PC-3 (cell line): ENCODE measurements around the gene PTGDS. TPM values are rescaled to one million over a fixed set of nuclear protein-coding genes. Genes with fewer than 3 reads are reported as not detected.
A peak's percentile ranks its signal among the peaks of the same experiment; 100 is the strongest.

ENCODE experiments used
- ATAC-seq: fragments of 200-7000 bp; cut with Tn5 transposase; 2 replicates; pipeline ENCODE4 v1.9.1; 2020; ENCODE audit warnings: mild to moderate bottlenecking, moderate library complexity
- BruUV-seq: library from RNA; stranded (reverse); fragments of 400-500 nt; replicated peaks from 2 replicates; lab custom pipeline; 2021; lab: Mats Ljungman, UMichigan
- CTCF ChIA-PET: fragments of 300-600 bp; sonication (Branson Sonifier 250); formaldehyde crosslinking; loops from one replicate; lab custom pipeline; 2022; ENCODE audit warnings: antibody characterized with exemption; lab: Charles Lee
- POLR2A ChIA-PET: fragments of 300-600 bp; sonication (Branson Sonifier 250); formaldehyde crosslinking; loops from one replicate; lab custom pipeline; 2022; ENCODE audit warnings: antibody characterized with exemption; ENCODE audit not compliant: unreplicated experiment; lab: Charles Lee
- DNase-seq: peaks from one replicate; pipeline ENCODE4 v3.0.0-alpha.2; 2015
- H2AFZ ChIP-seq: fragments of 300-600 bp; sonication (generic); 2 replicates; pipeline ENCODE4 v1.6.0; 2016; ENCODE audit warnings: antibody characterized with exemption, low read length
- H3F3A ChIP-seq: fragments of 300-600 bp; sonication (generic); one replicate; pipeline ENCODE4 v1.6.0; 2017; ENCODE audit warnings: antibody characterized with exemption, low read length, control low read depth, mild to moderate bottlenecking; ENCODE audit not compliant: unreplicated experiment
- H3K27ac ChIP-seq: fragments of 300-600 bp; sonication (generic); 2 replicates; pipeline ENCODE4 v1.5.1; 2016; ENCODE audit warnings: mild to moderate bottlenecking, low read length
- H3K27me3 ChIP-seq: fragments of 300-600 bp; sonication (generic); 2 replicates; pipeline ENCODE4 v1.6.1; 2016; ENCODE audit warnings: low read length, mixed read lengths
- H3K36me3 ChIP-seq: fragments of 300-600 bp; sonication (generic); 2 replicates; pipeline ENCODE4 v1.6.1; 2016; ENCODE audit warnings: low read depth, mixed run types, low read length, mixed read lengths
- H3K4me1 ChIP-seq: fragments of 300-600 bp; sonication (generic); 2 replicates; pipeline ENCODE4 v1.5.1; 2016; ENCODE audit warnings: low read length; ENCODE audit not compliant: insufficient read depth
- H3K4me2 ChIP-seq: fragments of 300-600 bp; sonication (generic); 2 replicates; pipeline ENCODE4 v1.6.0; 2016; ENCODE audit warnings: low read length
- H3K4me3 ChIP-seq: fragments of 300-600 bp; sonication (generic); 2 replicates; pipeline ENCODE4 v1.5.1; 2016; ENCODE audit warnings: mild to moderate bottlenecking, low read length, mixed read lengths
- H3K79me2 ChIP-seq: fragments of 300-600 bp; sonication (generic); 2 replicates; pipeline ENCODE4 v1.6.1; 2017; ENCODE audit warnings: low read length, mixed read lengths
- H3K9ac ChIP-seq: fragments of 300-600 bp; sonication (generic); 2 replicates; pipeline ENCODE4 v1.6.0; 2016; ENCODE audit warnings: mild to moderate bottlenecking, low read length
- H3K9me2 ChIP-seq: fragments of 300-600 bp; sonication (generic); replicated peaks from 2 replicates; pipeline ENCODE4 v1.6.1; 2016; ENCODE audit warnings: mixed run types, low read length, mixed read lengths
- H3K9me3 ChIP-seq: fragments of 300-600 bp; sonication (generic); 2 replicates; pipeline ENCODE4 v1.6.1; 2016; ENCODE audit warnings: low read length, mixed read lengths
- H4K20me1 ChIP-seq: fragments of 300-600 bp; sonication (generic); 2 replicates; pipeline ENCODE4 v1.6.1; 2016; ENCODE audit warnings: low read length, mixed read lengths
- CTCF ChIP-seq: fragments of 300-600 bp; sonication (generic); conservative IDR thresholded peaks from 2 replicates; pipeline ENCODE4 v1.5.1; 2017; ENCODE audit warnings: antibody characterized with exemption, low read depth, mild to moderate bottlenecking, low read length
- EZH2 ChIP-seq: fragments of 300-600 bp; sonication (generic); IDR thresholded peaks from one replicate; pipeline ENCODE4 v1.6.1; 2017; ENCODE audit warnings: antibody characterized with exemption, mild to moderate bottlenecking, low read length; ENCODE audit not compliant: unreplicated experiment
- EZH2phosphoT487 ChIP-seq: fragments of 300-600 bp; sonication (generic); IDR thresholded peaks from 2 replicates; pipeline ENCODE4 v1.6.1; 2018; ENCODE audit warnings: mild to moderate bottlenecking, antibody characterized with exemption, low read length, borderline replicate concordance
- intact Hi-C: fragments of 100-400 bp; cut with micrococcal nuclease; formaldehyde crosslinking; loops from 2 replicates; pipeline ENCODE4 v1.9.0; 2023
- total RNA-seq: library from RNA; depleted of rRNA; stranded (reverse); fragments of >200 nt; gene quantifications from 2 replicates; pipeline ENCODE4 v1.2.3, GENCODE V29; 2014

PTGDS gene
- total RNA-seq, 1 experiment from 2014 or later, result not detected

GRCh38 chr9:136994180-136994887, 17.0 kb downstream of the PTGDS start:
- no peak overlapping the region for H2AFZ ChIP-seq
- peaks cover 16% of the 10 kb centered on the region for H3K79me2 ChIP-seq
- H3K9me3 ChIP-seq, result no peaks in the 10 kb centered on the region
- POLR2A ChIA-PET, result no interaction called here
- H3K9me2 ChIP-seq, result no peaks in the 10 kb centered on the region
- BruUV-seq, result no TSS peak
- no peak overlapping the region for H3K27ac ChIP-seq
- H3K4me1 ChIP-seq, result peaks cover 27% of the 10 kb centered on the region
- H3K36me3 ChIP-seq, result no peaks in the 10 kb centered on the region; the same call in 1 of the 2 replicates
- peak overlapping the region; percentile 87; the same call in 1 of the 2 replicates for H3K4me2 ChIP-seq
- H3K27me3 ChIP-seq, result no peaks in the 10 kb centered on the region
- no peak for DNase-seq
- H3K4me3 ChIP-seq, result no peak overlapping the region
- no peak for ATAC-seq
- TF ChIP-seq CTCF (no peak), EZH2 (no peak), EZH2phosphoT487 (no peak)
- intact Hi-C loops, result loop anchor here (10.0 kb wide), 1 partner anchor 150 kb away; the partner anchor contains the start of genes AJM1 and PHPT1
- H3F3A ChIP-seq, result no peaks in the 10 kb centered on the region
- H3K9ac ChIP-seq, result no peak overlapping the region
- H4K20me1 ChIP-seq, result no peaks in the 10 kb centered on the region
- CTCF ChIA-PET, result no interaction called here

GRCh38 chr9:136994888-136995230, 17.6 kb downstream of the PTGDS start:
- TF ChIP-seq CTCF (no peak), EZH2 (no peak), EZH2phosphoT487 (no peak)
- no peak for ATAC-seq
- Histone ChIP-seq H3K27me3 (no peaks in the 10 kb centered on the region), H3K4me1 (peaks cover 27% of the 10 kb centered on the region), H3K36me3 (no peaks in the 10 kb centered on the region; the same call in 1 of the 2 replicates), H4K20me1 (no peaks in the 10 kb centered on the region), H3K4me3 (no peak overlapping the region), H3K27ac (no peak overlapping the region), H2AFZ (no peak overlapping the region), H3F3A (no peaks in the 10 kb centered on the region), H3K4me2 (no peak overlapping the region), H3K9me2 (no peaks in the 10 kb centered on the region), H3K79me2 (peaks cover 16% of the 10 kb centered on the region), H3K9ac (no peak overlapping the region), H3K9me3 (no peaks in the 10 kb centered on the region)
- BruUV-seq, result no TSS peak
- DNase-seq, result no peak
- intact Hi-C loops, result loop anchor here (10.0 kb wide), 1 partner anchor 150 kb away; the partner anchor contains the start of genes AJM1 and PHPT1
- ChIA-PET POLR2A (no interaction called here), CTCF (no interaction called here)

- no peak overlapping the region for H3K4me2 ChIP-seq
These were observed 18.1 kb downstream of the PTGDS start for GRCh38 chr9:136995362-136995761.

More at GRCh38 chr9:136995362-136995761, 18.1 kb downstream of the PTGDS start:
- Histone ChIP-seq H3K79me2 (peaks cover 16% of the 10 kb centered on the region), H3K4me3 (no peak overlapping the region), H3F3A (no peaks in the 10 kb centered on the region), H4K20me1 (no peaks in the 10 kb centered on the region), H3K4me1 (peaks cover 27% of the 10 kb centered on the region), H3K36me3 (no peaks in the 10 kb centered on the region; the same call in 1 of the 2 replicates), H3K27ac (no peak overlapping the region), H2AFZ (no peak overlapping the region), H3K9me2 (no peaks in the 10 kb centered on the region), H3K9ac (no peak overlapping the region), H3K9me3 (no peaks in the 10 kb centered on the region), H3K27me3 (no peaks in the 10 kb centered on the region)
- CTCF ChIA-PET, result interaction anchor here (0.7 to 1.4 kb wide), 3 partner anchors 39 to 47 kb away, joined by 3 to 9 read pairs (median 3); no protein-coding TSS in a partner anchor
- intact Hi-C loops, result loop anchor here (10.0 kb wide), 1 partner anchor 151 kb away; the partner anchor contains the start of genes AJM1 and PHPT1
- TF ChIP-seq CTCF, result no peak
- no peak for TF ChIP-seq EZH2phosphoT487
- TF ChIP-seq EZH2, result no peak
- POLR2A ChIA-PET, result no interaction called here
- BruUV-seq, result no TSS peak
- DNase-seq, result no peak
- no peak for ATAC-seq
